Measurements from ENCODE around the gene TRERF1. TPM values are rescaled to one million over a fixed set of nuclear protein-coding genes. Genes with fewer than 3 reads are reported as not detected.
"Not testable (repeated sequence)": the region's sequence is repeated elsewhere in the genome, so short reads cannot be mapped to it uniquely, and the experiment has no call there.

Gene TRERF1
- total RNA-seq, 4 donors from 2014 or later: 3.3 to 16.3 (median 7.2) TPM

GRCh38 chr6:42467651-42468050 is 15.9 kb upstream of the TRERF1 start:
- TF ChIP-seq POLR2A (IDR thresholded peaks at IDR 0.05): no peak
- TF ChIP-seq, protein P1, sequence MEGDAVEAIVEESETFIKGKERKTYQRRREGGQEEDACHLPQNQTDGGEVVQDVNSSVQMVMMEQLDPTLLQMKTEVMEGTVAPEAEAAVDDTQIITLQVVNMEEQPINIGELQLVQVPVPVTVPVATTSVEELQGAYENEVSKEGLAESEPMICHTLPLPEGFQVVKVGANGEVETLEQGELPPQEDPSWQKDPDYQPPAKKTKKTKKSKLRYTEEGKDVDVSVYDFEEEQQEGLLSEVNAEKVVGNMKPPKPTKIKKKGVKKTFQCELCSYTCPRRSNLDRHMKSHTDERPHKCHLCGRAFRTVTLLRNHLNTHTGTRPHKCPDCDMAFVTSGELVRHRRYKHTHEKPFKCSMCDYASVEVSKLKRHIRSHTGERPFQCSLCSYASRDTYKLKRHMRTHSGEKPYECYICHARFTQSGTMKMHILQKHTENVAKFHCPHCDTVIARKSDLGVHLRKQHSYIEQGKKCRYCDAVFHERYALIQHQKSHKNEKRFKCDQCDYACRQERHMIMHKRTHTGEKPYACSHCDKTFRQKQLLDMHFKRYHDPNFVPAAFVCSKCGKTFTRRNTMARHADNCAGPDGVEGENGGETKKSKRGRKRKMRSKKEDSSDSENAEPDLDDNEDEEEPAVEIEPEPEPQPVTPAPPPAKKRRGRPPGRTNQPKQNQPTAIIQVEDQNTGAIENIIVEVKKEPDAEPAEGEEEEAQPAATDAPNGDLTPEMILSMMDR (IDR thresholded peaks at IDR 0.05): no peak
- no peaks in the 10 kb centered on the region for H3K9me3 ChIP-seq
- no peaks in the 10 kb centered on the region for H3K4me1 ChIP-seq
- no peak overlapping the region for H3K27ac ChIP-seq
- H3K4me3 ChIP-seq: no peak overlapping the region
- no peaks in the 10 kb centered on the region for H3K36me3 ChIP-seq
- DNase-seq: no peak
- no peaks in the 10 kb centered on the region for H3K27me3 ChIP-seq
- intact Hi-C loops (cut with DNase I; ENCODE audit: low total_unique reads): no loop called here

GRCh38 chr6:42466470-42466869 is 14.7 kb upstream of the TRERF1 start:
- H3K27ac ChIP-seq; H3K4me3 ChIP-seq; H3K9me3 ChIP-seq; intact Hi-C loops (cut with DNase I; ENCODE audit: low total_unique reads); H3K4me1 ChIP-seq; H3K27me3 ChIP-seq; DNase-seq; H3K36me3 ChIP-seq: not testable (repeated sequence)

DNA sequence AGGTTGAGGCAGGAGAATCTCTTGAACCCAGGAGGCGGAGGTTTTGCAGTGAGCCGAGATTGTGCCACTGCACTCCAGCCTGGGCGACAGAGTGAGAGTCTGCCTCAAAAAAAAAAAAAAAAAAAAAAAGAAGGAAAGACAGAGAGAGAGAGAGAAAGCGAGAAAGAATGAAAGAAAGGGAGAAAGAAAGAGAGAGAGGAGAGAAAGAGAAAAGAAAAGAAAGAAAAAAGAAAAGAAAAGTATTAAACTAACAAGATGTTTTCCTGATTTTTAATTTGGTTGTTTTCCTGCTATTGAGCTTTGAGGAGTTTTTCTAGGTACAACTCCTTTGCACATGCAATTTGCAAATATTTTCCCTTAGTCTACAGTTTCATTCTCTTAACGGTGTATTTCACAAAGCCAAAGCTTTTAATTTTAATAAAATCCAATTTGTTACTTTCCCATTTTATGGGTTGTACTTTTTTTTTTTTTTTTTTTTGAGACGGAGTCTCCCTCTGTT is 10.8 kb upstream of the TRERF1 start:
- H3K9me3 ChIP-seq: no peaks in the 10 kb centered on the region
- H3K27ac ChIP-seq: no peak overlapping the region
- intact Hi-C loops (cut with DNase I; ENCODE audit: low total_unique reads): no loop called here
- no peaks in the 10 kb centered on the region for H3K27me3 ChIP-seq
- TF ChIP-seq POLR2A (IDR thresholded peaks at IDR 0.05): no peak
- TF ChIP-seq, protein P1 (IDR thresholded peaks at IDR 0.05): no peak
- H3K36me3 ChIP-seq: no peaks in the 10 kb centered on the region
- H3K4me1 ChIP-seq: no peaks in the 10 kb centered on the region
- H3K4me3 ChIP-seq: no peak overlapping the region
- no peak for DNase-seq

GRCh38 chr6:42460883-42461282 is 9.2 kb upstream of the TRERF1 start:
- H3K27ac ChIP-seq: no peak overlapping the region
- H3K36me3 ChIP-seq: no peaks in the 10 kb centered on the region
- no peak for TF ChIP-seq POLR2A (IDR thresholded peaks at IDR 0.05)
- TF ChIP-seq, protein P1 (IDR thresholded peaks at IDR 0.05): no peak
- H3K4me3 ChIP-seq: no peak overlapping the region
- no peak for DNase-seq
- H3K27me3 ChIP-seq: no peaks in the 10 kb centered on the region
- no peaks in the 10 kb centered on the region for H3K9me3 ChIP-seq
- no peaks in the 10 kb centered on the region for H3K4me1 ChIP-seq
- intact Hi-C loops (cut with DNase I; ENCODE audit: low total_unique reads): no loop called here

GRCh38 chr6:42459888-42460287 is 8.2 kb upstream of the TRERF1 start:
- H3K9me3 ChIP-seq: no peaks in the 10 kb centered on the region
- no peaks in the 10 kb centered on the region for H3K27me3 ChIP-seq
- TF ChIP-seq, protein P1 (IDR thresholded peaks at IDR 0.05): no peak
- TF ChIP-seq POLR2A (IDR thresholded peaks at IDR 0.05): no peak
- no peaks in the 10 kb centered on the region for H3K36me3 ChIP-seq
- intact Hi-C loops (cut with DNase I; ENCODE audit: low total_unique reads): no loop called here
- no peak for DNase-seq
- H3K4me3 ChIP-seq: no peak overlapping the region
- H3K27ac ChIP-seq: no peak overlapping the region
- H3K4me1 ChIP-seq: no peaks in the 10 kb centered on the region

DNA sequence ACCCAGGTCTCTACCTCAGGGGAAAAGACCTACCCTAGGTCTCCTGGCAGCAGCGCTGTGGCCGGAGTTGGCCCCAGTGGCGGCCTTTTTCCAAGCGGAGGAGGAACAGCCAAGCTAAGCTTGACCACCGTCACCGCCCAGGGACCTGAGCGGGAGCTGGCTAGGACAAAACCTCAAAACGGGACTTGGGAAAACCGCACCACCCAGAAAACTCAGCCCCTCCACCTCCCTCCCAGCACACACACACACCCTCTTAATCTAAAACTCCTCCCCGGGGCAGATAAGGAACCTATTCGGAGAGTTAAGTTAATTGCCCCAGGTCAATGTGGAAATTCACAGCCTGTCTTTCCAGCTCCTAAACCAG is 2.7 kb upstream of the TRERF1 start:
- Histone ChIP-seq H3K27me3 (no peaks in the 10 kb centered on the region), H3K27ac (peak overlapping the region; percentile 83 to 93), H3K36me3 (no peaks in the 10 kb centered on the region), H3K4me3 (peak overlapping the region; percentile 79 to 81), H3K4me1 (no peaks in the 10 kb centered on the region), H3K9me3 (no peaks in the 10 kb centered on the region)
- TF ChIP-seq, protein P1 (IDR thresholded peaks at IDR 0.05): no peak
- TF ChIP-seq POLR2A (IDR thresholded peaks at IDR 0.05): no peak
- intact Hi-C loops (cut with DNase I; ENCODE audit: low total_unique reads): no loop called here
- peak in 1 of 2 donors; percentile 54 for DNase-seq
